ENCODE measurements around the gene CAPG. TPM values are rescaled to one million over a fixed set of nuclear protein-coding genes. Genes with fewer than 3 reads are reported as not detected.
A peak's percentile ranks its signal among the peaks of the same experiment; 100 is the strongest.
"Not testable (repeated sequence)": the region's sequence is repeated elsewhere in the genome, so short reads cannot be mapped to it uniquely, and the experiment has no call there.

CAPG gene
- total and polyA plus RNA-seq, 2 experiments from 2014 or later, result 13.0 to 14.0 TPM

DNA sequence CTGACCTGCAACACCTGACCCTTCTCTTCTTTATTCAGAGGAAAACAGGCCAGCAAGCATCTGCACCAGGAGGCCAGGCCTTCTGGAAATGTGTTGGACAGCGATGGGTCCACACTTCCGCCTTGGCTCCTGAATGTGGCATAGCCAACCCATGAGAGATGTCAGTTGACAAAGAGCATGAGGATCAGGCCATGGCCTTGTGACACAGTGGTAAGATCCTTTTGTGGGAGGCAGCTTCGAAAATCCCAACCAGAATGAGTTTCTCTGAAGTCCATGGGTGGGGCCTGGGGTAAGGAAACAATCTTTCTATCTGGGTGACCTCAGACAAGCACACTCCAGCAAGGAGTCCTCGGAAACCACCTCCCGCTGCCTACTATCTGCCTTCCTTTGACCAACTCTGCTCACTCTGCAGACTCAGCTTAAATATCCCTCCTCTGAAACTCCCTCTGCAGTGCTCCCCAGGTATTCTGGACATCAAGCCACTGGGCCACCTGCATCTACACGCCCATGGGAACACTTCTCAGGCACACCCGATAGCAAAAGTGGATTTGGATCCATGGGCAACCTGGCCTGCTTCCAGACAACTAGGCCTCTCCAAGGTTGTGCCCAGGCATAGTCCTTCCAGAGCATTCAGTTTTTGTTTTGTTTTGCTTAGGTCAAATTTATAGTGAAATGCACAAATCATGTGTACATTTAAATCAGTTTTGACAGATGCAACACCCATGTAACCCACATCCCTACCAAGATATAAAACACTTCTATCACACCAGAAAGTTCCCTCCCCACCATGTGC lies 4.8 kb upstream of the CAPG start:
- no peak for DNase-seq (ENCODE audit: low read depth in 1 of 2, low spot score in 1 of 2)
- Histone ChIP-seq H3K27me3 (peaks cover 7% of the 10 kb centered on the region), H3K27ac (no peak overlapping the region), H3K36me3 (no peaks in the 10 kb centered on the region), H3K9me3 (ENCODE audit: low read depth) (no peaks in the 10 kb centered on the region), H3K4me1 (ENCODE audit: low read depth) (peaks cover 11% of the 10 kb centered on the region), H3K4me3 (no peak overlapping the region)
- TF ChIP-seq, protein P1, sequence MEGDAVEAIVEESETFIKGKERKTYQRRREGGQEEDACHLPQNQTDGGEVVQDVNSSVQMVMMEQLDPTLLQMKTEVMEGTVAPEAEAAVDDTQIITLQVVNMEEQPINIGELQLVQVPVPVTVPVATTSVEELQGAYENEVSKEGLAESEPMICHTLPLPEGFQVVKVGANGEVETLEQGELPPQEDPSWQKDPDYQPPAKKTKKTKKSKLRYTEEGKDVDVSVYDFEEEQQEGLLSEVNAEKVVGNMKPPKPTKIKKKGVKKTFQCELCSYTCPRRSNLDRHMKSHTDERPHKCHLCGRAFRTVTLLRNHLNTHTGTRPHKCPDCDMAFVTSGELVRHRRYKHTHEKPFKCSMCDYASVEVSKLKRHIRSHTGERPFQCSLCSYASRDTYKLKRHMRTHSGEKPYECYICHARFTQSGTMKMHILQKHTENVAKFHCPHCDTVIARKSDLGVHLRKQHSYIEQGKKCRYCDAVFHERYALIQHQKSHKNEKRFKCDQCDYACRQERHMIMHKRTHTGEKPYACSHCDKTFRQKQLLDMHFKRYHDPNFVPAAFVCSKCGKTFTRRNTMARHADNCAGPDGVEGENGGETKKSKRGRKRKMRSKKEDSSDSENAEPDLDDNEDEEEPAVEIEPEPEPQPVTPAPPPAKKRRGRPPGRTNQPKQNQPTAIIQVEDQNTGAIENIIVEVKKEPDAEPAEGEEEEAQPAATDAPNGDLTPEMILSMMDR (IDR thresholded peaks at IDR 0.05; ENCODE audit: low read depth, low read length), result no peak

DNA sequence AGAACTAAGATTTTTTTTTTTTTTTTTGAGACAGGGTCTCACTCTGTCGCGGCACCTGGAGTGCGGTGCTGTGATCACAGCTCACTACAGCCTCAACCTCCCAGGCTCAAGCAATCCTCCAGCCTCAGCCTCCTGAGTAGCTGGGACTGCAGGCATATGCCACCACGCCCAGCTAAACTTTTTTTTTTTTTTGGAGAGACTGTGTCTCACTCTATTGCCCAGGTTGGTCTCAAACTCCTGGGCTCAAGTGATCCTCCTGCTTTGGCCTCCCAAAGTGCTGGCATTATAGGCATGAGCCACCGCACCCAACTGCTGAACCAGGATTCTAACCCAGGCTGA lies 4.2 kb upstream of the CAPG start:
- H3K9me3 ChIP-seq (ENCODE audit: low read depth); H3K4me3 ChIP-seq; H3K36me3 ChIP-seq; DNase-seq (ENCODE audit: low read depth in 1 of 2, low spot score in 1 of 2); H3K27me3 ChIP-seq; H3K27ac ChIP-seq: not testable (repeated sequence)
- H3K4me1 ChIP-seq (ENCODE audit: low read depth), result peaks cover 10% of the 10 kb centered on the region

DNA sequence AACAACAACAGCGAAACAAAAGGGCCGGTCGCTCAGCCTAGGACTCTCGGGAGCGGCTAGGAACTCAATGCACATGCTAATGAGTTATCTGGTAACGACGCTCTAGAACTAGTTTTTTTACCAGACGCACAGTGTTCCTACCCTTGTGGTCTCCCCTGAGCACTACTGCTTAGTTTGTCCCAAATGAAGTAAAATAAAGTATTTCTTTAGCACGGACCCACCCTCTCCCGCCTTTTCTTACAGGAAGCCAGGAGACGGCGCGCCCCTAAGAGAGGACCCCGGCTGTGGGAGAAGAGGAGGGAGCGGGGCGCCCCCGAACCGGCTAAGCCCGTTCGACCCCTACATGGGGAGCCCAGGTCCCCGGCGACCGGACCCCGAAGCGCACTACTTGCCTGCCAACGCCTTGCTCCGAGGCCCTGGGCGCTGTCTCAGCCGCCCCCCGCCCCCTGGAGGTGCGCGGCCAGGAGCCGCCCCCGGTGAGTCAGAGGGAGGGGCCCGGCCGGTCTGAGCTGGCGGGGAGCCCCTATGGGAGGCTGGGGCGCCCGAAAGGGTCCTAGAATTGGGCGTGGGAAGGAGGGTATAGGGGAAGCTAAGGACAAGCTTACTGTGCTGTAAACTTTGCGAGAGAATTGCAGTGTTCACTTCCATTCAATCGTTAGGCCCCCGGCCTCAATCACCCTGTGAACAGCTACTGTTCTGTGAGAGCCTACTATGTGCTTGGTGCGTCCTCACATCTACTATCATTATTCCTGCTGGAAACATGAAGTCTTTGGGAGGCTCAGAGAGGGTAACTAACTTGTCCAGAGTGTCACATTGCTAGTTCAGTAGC lies 3.6 kb upstream of the CAPG start:
- no peaks in the 10 kb centered on the region for H3K36me3 ChIP-seq
- H3K9me3 ChIP-seq (ENCODE audit: low read depth), result no peaks in the 10 kb centered on the region
- no peak overlapping the region for H3K27ac ChIP-seq
- DNase-seq (ENCODE audit: low read depth in 1 of 2, low spot score in 1 of 2), result peak; percentile 23 to 54
- peak overlapping the region; percentile 29 for H3K4me3 ChIP-seq
- TF ChIP-seq, protein P1 (IDR thresholded peaks at IDR 0.05; ENCODE audit: low read depth, low read length), result no peak
- peaks cover 4% of the 10 kb centered on the region for H3K4me1 ChIP-seq (ENCODE audit: low read depth)
- peaks cover 7% of the 10 kb centered on the region for H3K27me3 ChIP-seq

DNA sequence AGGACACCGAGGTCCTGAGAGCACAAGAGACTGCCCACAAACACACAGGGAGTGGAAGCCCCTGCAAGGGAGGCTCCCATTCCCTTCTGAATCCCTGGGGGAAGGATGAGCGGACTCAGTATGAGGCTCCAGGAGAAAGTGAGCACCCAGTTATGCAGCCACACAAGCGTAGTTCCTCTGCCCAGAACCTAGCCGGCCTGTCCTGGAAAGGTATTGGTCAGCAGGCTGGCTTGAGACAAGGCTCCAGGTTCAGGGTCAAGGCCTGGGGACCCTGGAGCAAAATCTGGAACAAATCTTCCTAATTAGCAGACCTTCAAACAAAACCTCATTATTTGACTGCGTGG lies 1.2 kb upstream of the CAPG start:
- Histone ChIP-seq H3K4me3 (no peak overlapping the region), H3K36me3 (no peaks in the 10 kb centered on the region), H3K27me3 (peaks cover 7% of the 10 kb centered on the region), H3K4me1 (ENCODE audit: low read depth) (peaks cover 5% of the 10 kb centered on the region), H3K27ac (no peak overlapping the region), H3K9me3 (ENCODE audit: low read depth) (no peaks in the 10 kb centered on the region)
- TF ChIP-seq, protein P1 (IDR thresholded peaks at IDR 0.05; ENCODE audit: low read depth, low read length), result no peak
- no peak for DNase-seq (ENCODE audit: low read depth in 1 of 2, low spot score in 1 of 2)

DNA sequence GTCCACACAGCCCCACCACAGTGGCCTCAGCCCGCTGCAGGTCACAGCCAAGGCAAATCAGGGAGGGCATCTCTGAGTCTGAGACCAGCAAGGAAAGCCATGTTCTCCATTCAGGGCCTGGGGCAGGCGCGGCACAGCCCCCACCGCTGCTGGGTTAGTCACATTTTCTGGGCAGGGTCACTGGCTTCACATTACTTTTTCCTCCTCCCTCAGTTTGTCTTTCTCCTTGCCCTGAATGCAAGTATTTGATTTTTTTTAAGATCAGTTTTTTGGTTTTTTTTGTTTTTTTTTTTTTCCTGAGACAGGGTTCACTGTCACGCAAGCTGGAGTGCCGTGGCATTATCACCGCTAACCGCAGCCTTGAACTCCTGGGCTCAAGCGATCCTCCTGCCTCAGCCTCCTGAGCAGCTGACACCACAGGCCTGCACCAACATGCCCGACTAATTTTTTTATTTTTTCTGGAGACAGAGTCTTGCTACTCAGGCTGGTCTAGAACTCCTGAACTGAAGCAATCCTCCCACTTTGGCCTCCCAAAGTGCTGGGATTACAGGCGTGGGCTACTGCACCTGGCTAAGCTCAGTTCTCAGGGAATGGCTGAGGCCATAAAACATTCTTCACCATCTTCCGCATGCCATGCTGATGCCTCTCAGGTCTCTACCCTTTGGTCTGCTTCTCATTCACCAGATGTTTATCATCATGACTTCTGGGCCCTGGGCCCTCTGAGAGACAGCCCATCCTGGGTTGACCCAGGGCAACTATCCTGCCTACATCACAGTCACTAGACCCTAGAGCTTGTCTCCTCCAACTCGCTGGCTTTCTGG lies 628 bp upstream of the CAPG start:
- Histone ChIP-seq H3K27me3 (peaks cover 7% of the 10 kb centered on the region), H3K4me1 (ENCODE audit: low read depth) (peaks cover 5% of the 10 kb centered on the region), H3K27ac (no peak overlapping the region), H3K36me3 (no peaks in the 10 kb centered on the region), H3K4me3 (no peak overlapping the region), H3K9me3 (ENCODE audit: low read depth) (no peaks in the 10 kb centered on the region)
- TF ChIP-seq, protein P1 (IDR thresholded peaks at IDR 0.05; ENCODE audit: low read depth, low read length), result no peak
- no peak for DNase-seq (ENCODE audit: low read depth in 1 of 2, low spot score in 1 of 2)

All from cardiac muscle cell (in vitro differentiated cells and primary cell).